Adrenal gland (tissue), 12 donors: ENCODE data around the gene PITPNM2. TPM values are rescaled to one million over a fixed set of nuclear protein-coding genes. Genes with fewer than 3 reads are reported as not detected.
"Not testable (repeated sequence)": the region's sequence is repeated elsewhere in the genome, so short reads cannot be mapped to it uniquely, and the experiment has no call there.

Experiments used
- DNase-seq, 7 donors: peaks; one replicate each; pipeline ENCODE4 v3.0.0-alpha.2; 2019 to 2020
- H3K27ac ChIP-seq, 5 donors: fragments of 200-600 bp; sonication (generic) in 4 of 5; 1 replicate in 3 of 5; 2 replicates in 2 of 5; pipeline versions ENCODE4 v1.5.1 to v1.8.0; 2016 to 2020; ENCODE audit warnings: mild to moderate bottlenecking in 1 of 5
- H3K27me3 ChIP-seq: fragments of 200-600 bp; 2 replicates; pipeline ENCODE4 v1.8.0; 2021
- H3K36me3 ChIP-seq, 2 donors: fragments of 200-600 bp; replicated peaks in 1 of 2; 1 replicate in 1 of 2; 2 replicates in 1 of 2; pipeline versions ENCODE4 v1.5.1 to v1.8.0; 2018 to 2022
- H3K4me1 ChIP-seq, 2 donors: fragments of 200-600 bp; replicated peaks in 1 of 2; 1 replicate in 1 of 2; 2 replicates in 1 of 2; pipeline versions ENCODE4 v1.5.1 to v1.8.0; 2018 to 2021
- H3K4me3 ChIP-seq, 4 donors: fragments of 200-600 bp; sonication (generic) in 3 of 4; one replicate each; pipeline ENCODE4 v1.5.1; 2016 to 2018
- H3K9me3 ChIP-seq, 3 donors: fragments of 200-600 bp; sonication (generic) in 1 of 3; replicated peaks in 1 of 3; 1 replicate in 2 of 3; 2 replicates in 1 of 3; pipeline versions ENCODE4 v1.5.1 to v1.8.0; 2016 to 2021
- CTCF ChIP-seq, 6 experiments: fragments of 450-650 bp in 4 of 6; fragments of 200-600 bp in 2 of 6; sonication (generic) in 1 of 6; IDR thresholded peaks; 1 replicate in 5 of 6; 2 replicates in 1 of 6; pipeline versions ENCODE4 v1.5.1 to v1.8.0; 2016 to 2021; ENCODE audit warnings: antibody characterized with exemption in 6 of 6, mild to moderate bottlenecking in 2 of 6, moderate library complexity in 1 of 6
- POLR2A ChIP-seq, 2 donors: fragments of 450-650 bp; IDR thresholded peaks; one replicate each; pipeline ENCODE4 v1.6.1; 2017; ENCODE audit warnings: antibody characterized with exemption in 2 of 2, mild to moderate bottlenecking in 2 of 2, moderate library complexity in 1 of 2
- WGBS, 4 donors: extraction: QIAGEN DNeasy Blood & Tissue Kit in 2 of 4; methylation state at CpG; one replicate each; pipeline versions ENCODE4 v1.1.5 to v1.1.7; 2013 to 2017; 5-methylcytosine and 5-hydroxymethylcytosine counted together
- intact Hi-C, 2 donors: fragments of 100-400 bp; cut with DNase I; formaldehyde crosslinking; loops; one replicate each; pipeline versions ENCODE4 v1.14.1 to v1.15.0; 2022 to 2023
- polyA plus RNA-seq, 3 donors: library from polyadenylated mRNA; stranded (reverse); fragments of 200-250 nt in 2 of 3; fragments of 350-450 nt in 1 of 3; fragmentation: Illumina TruSeq in 1 of 3; extraction: RNeasy Lipid Tissue Mini Kit (QIAGEN cat#74804) in 1 of 3; gene quantifications; one replicate each; pipeline ENCODE4 v1.2.3, GENCODE V29; 2013 to 2014
- total RNA-seq, 9 donors: library from RNA; depleted of rRNA in 4 of 9; stranded (reverse); fragments of >200 nt in 4 of 9; fragments of 120-200 nt in 1 of 9; fragmentation: NEBNext Ultra II Directional in 1 of 9; extraction: Animal tissue kit (Norgen Biotek cat#: 25700) in 1 of 9; gene quantifications; one replicate each; pipeline versions ENCODE4 v1.1.0 to v1.2.4, GENCODE V29; 2013 to 2023
- donor health status: healthy with polysubstance abuse.
- donor health status: Bipolar disorder and iron deficiency.
- donor health status: DM: yes; HTN: yes; CAD: no.
- donor health status: DM: no; HTN: no; CAD: no.
- donor health status: DM: no; HTN: no; CAD: no.
- donor health status: DM: yes; HTN: yes; CAD: no.

Gene PITPNM2
- total and polyA plus RNA-seq, 12 donors = 3.7 to 57.4 (median 24.1) TPM

- Histone ChIP-seq H3K27me3 (no peaks in the 10 kb centered on the region), H3K4me1 (peaks cover 33 to 48% of the 10 kb centered on the region in 2 donors), H3K9me3 (no peaks in the 10 kb centered on the region), H3K36me3 (no peaks in the 10 kb centered on the region), H3K4me3 (no peak overlapping the region), H3K27ac (peak overlapping the region in 2 of 5 donors; percentile 24 to 71)
- intact Hi-C loops = no loop called here
- DNase-seq = no peak
- no peak for TF ChIP-seq CTCF (IDR thresholded peaks at IDR 0.05)
- TF ChIP-seq POLR2A (IDR thresholded peaks at IDR 0.05) = no peak
- WGBS, 4 donors = 80 to 82% (median 81%) methylated on average over 14 of the region's 14 CpGs
Measured at GRCh38 chr12:123105211-123105826, 45.6 kb downstream of the PITPNM2 start.

- Histone ChIP-seq H3K27ac (peak overlapping the region in 2 of 5 donors; percentile 24 to 71), H3K9me3 (no peaks in the 10 kb centered on the region), H3K4me1 (peaks cover 33 to 46% of the 10 kb centered on the region in 2 donors), H3K36me3 (no peaks in the 10 kb centered on the region), H3K27me3 (no peaks in the 10 kb centered on the region), H3K4me3 (no peak overlapping the region)
- no peak for DNase-seq
- intact Hi-C loops = no loop called here
- TF ChIP-seq POLR2A (IDR thresholded peaks at IDR 0.05) (no peak), CTCF (IDR thresholded peaks at IDR 0.05) (no peak)
- WGBS, 4 donors = 75 to 82% (median 79%) methylated on average over 4 of the region's 4 CpGs
Measured at GRCh38 chr12:123104809-123105208, 46.1 kb downstream of the PITPNM2 start.

- Histone ChIP-seq H3K4me1 (peaks cover 26 to 38% of the 10 kb centered on the region in 2 donors), H3K27ac (peak overlapping the region in 2 of 5 donors; percentile 41 to 44)
- H3K36me3 ChIP-seq, H3K4me3 ChIP-seq, H3K27me3 ChIP-seq, DNase-seq, H3K9me3 ChIP-seq, intact Hi-C loops: not testable (repeated sequence)
- WGBS, 4 donors = 91 to 97% (median 95%) methylated on average over 9 to 12 of the region's 12 CpGs
Measured at GRCh38 chr12:123104094-123104493, 46.8 kb downstream of the PITPNM2 start.

- 33 to 61% (median 52%) methylated on average over 4 to 5 of the region's 5 CpGs for WGBS, 4 donors
- intact Hi-C loops = no loop called here
- no peak for TF ChIP-seq POLR2A (IDR thresholded peaks at IDR 0.05)
- TF ChIP-seq CTCF (IDR thresholded peaks at IDR 0.05) = no peak
- no peaks in the 10 kb centered on the region for H3K27me3 ChIP-seq
- no peak overlapping the region for H3K4me3 ChIP-seq
- no peak for DNase-seq
- no peaks in the 10 kb centered on the region for H3K9me3 ChIP-seq
- H3K27ac ChIP-seq = peak overlapping the region in 3 of 5 donors; percentile 7 to 75 (median 28)
- H3K36me3 ChIP-seq = no peaks in the 10 kb centered on the region
- peaks cover 16 to 35% of the 10 kb centered on the region in 2 donors for H3K4me1 ChIP-seq
Measured at GRCh38 chr12:123102781-123103503, 47.9 kb downstream of the PITPNM2 start.
